Measurements from ENCODE around the gene PIGT.

DNA sequence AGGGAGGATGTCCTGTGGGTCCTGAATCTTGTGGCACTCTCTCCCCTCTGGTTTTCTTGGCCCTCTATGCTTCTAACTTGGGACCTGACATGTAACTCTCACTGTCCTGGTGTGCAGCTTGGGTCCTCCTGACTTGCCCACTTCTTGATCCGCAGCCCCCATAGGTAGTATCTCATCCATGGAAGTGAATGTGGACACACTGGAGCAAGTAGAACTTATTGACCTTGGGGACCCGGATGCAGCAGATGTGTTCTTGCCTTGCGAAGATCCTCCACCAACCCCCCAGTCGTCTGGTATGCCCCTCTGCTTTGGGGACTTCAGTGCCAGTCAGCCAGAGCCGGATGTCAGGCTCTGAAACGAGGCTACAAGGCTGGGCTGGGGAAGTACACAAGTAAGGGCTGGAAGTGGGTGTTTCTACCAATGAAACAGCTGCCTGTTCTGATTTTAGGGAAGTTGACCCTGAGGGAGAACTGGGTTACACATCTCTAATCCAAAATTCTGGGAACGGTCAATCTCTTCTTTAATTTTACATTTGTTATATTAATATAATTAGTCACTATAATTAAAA lies 7.2 kb upstream of the PIGT start:
- TF ChIP-seq POLR2A (IDR thresholded peaks at IDR 0.05) (no peak), CTCF (IDR thresholded peaks at IDR 0.05) (no peak)

Measured in testis (tissue), 2 donors.